Peyer's patch (tissue), 4 donors: ENCODE results near the gene CTAGE15.
"Not testable (repeated sequence)": the region's sequence is repeated elsewhere in the genome, so short reads cannot be mapped to it uniquely, and the experiment has no call there.

Experiments
- CTCF ChIP-seq, 6 experiments: fragments of 450-650 bp in 4 of 6; fragments of 200-600 bp in 2 of 6; sonication (generic) in 1 of 6; IDR thresholded peaks; one replicate each; pipeline ENCODE4 v1.5.1; 2017 to 2019; ENCODE audit warnings: antibody characterized with exemption in 6 of 6, mild to moderate bottlenecking in 3 of 6, moderate library complexity in 1 of 6
- POLR2A ChIP-seq, 2 donors: fragments of 450-650 bp; IDR thresholded peaks; one replicate each; pipeline ENCODE4 v1.5.1; 2017; ENCODE audit warnings: antibody characterized with exemption in 2 of 2, mild to moderate bottlenecking in 2 of 2, moderate library complexity in 2 of 2

- TF ChIP-seq CTCF, POLR2A (IDR thresholded peaks at IDR 0.05): not testable (repeated sequence)
These were observed 45.6 kb downstream of the CTAGE15 start for GRCh38 chr7:143617204-143617603.
